GM12801 (cell line): ENCODE data around the gene CCDC24.

Source experiments
- CTCF ChIP-seq: IDR thresholded peaks from one replicate; pipeline ENCODE4 v1.5.1; 2011; ENCODE audit warnings: control low read depth; ENCODE audit not compliant: insufficient read length; ENCODE audit errors: extremely low read depth

The CCDC24 gene

DNA sequence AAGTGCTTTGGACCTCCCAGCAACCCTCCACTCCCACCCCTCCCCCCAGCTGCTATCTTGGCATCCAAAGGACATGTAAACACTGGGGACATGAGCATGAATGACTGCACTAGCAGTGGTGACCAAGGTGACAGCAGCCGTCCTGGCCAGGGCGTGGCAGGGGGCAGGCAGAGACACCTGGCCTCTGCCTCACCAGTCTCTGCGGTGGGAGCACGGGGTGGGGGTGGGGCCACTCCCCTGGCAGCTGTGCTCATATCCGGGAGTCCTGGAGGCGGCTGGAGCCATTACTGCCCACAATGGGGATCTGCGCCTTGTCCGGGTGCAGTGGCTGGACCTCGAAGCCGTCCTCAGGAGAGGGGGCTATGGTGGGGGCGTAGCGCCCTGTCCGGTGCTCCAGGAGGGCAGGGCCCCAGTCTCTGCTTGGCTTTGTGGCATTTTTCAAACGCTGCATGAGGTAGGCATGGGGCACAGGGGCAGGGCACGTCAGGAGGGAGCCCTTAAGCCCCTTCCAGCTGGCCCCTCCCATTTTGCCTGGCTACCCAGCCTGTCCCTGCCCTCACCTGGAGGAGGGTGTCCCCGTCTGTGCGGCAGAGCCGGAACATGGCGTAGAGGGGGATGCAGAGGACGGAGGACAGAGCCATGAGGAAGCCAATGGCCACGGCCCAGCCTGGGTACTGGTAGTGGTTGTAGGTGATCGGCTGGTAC lies 6.0 kb downstream of the CCDC24 start:
- TF ChIP-seq CTCF: no peak

DNA sequence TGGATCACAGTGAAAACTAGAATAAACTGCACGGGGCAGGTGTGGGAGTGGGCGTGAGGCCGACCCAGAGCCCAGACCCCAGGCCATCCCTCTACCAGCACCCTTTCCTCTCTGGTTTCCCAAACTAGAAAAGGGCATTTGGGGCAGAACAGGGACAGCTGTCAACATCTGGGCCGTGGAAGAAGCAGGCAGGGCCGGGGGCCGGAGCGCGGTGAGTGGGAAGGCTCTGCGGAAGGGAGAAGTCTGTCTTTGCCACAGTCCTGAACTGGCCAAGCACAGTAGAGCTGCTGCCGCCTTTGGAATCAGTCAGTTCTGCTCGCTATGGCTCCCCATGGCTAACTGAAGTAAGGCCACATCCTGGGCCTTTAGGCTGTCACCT lies 6.6 kb downstream of the CCDC24 start:
- no peak for TF ChIP-seq CTCF

- TF ChIP-seq CTCF: no peak
Observed at GRCh38 chr1:43999455-43999854, 8.1 kb downstream of the CCDC24 start.

GRCh38 chr1:44000122-44000665 lies 8.8 kb downstream of the CCDC24 start:
- no peak for TF ChIP-seq CTCF

GRCh38 chr1:44002165-44002564 lies 10.8 kb downstream of the CCDC24 start:
- TF ChIP-seq CTCF: no peak

- TF ChIP-seq CTCF: no peak
Observed at GRCh38 chr1:44002606-44003157, 11.3 kb downstream of the CCDC24 start.

- TF ChIP-seq CTCF: no peak
Observed at GRCh38 chr1:44008259-44008658, 16.9 kb downstream of the CCDC24 start.
